ENCODE data around the gene PUM2. TPM values are rescaled to one million over a fixed set of nuclear protein-coding genes. Genes with fewer than 3 reads are reported as not detected.
A peak's percentile ranks its signal among the peaks of the same experiment; 100 is the strongest.
"Not testable (repeated sequence)": the region's sequence is repeated elsewhere in the genome, so short reads cannot be mapped to it uniquely, and the experiment has no call there.

The PUM2 gene
- total RNA-seq, 2 experiments from 2014 or later: 78.4 to 112 TPM

DNA sequence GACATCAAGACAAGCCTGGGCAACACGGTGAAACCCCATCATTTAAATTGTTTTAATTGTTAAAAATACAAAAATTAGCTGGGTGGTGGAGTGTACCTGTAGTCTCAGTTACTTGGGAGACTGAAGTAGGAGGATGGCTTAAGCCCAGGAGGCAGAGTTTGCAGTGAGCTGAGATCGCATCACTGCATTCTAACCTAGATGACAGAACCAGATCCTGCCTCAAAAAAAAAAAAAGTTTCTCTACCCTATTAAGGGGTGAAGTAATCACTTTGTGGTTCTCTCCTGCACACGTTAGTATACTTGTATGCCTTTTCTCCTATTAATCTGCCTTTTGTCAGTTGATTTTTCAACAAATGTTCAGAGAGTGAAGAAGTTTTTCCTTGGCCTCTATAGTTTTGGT lies 18.1 kb upstream of the PUM2 start:
- intact Hi-C loops (cut with DNase I, micrococcal nuclease): loop anchor here (5.0 to 10.0 kb wide), 2 partner anchors 456 to 466 kb away; partner anchors contain the start of genes LDAH (in 1 of the 2) and TTC32 (in 1 of the 2)
- no peak for ATAC-seq
- Mint-ChIP-seq H3K4me3 (no peak overlapping the region), H3K9me3 (ENCODE audit: low read depth) (peaks cover 3% of the 10 kb centered on the region), H3K36me3 (ENCODE audit: low read depth) (no peaks in the 10 kb centered on the region), H3K4me1 (peaks cover 23% of the 10 kb centered on the region), H3K27me3 (peaks cover 21% of the 10 kb centered on the region), H3K27ac (no peak overlapping the region)
- DNase-seq: no peak
- ChIA-PET POLR2A (interaction anchor here (0.6 kb wide), 1 partner anchor 29 kb away, joined by 3 read pairs; no protein-coding TSS in a partner anchor), CTCF (interaction anchor here (1.2 kb wide), 1 partner anchor 10 kb away, joined by 3 read pairs; no protein-coding TSS in a partner anchor)

DNA sequence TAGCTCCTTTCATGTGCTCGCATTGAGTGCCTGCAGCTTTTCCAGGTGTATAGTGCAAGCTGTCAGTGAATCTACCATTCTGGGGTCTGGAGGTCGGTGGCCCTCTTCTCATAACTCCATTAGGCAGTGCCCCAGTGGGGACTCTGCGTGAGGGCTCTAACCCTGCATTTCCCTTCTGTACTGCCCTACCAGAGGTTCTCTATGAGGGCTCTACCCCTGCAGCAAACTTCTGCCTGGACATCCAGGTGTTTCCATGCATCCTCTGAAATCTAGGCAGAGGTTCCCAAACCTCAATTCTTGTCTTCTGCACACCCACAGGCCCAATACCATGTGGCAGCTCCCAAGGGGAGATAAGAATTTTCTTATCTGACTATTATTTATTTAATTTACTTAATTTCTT lies 17.3 kb upstream of the PUM2 start:
- Mint-ChIP-seq H3K27me3 (peaks cover 21% of the 10 kb centered on the region), H3K4me1 (peaks cover 23% of the 10 kb centered on the region)
- intact Hi-C loops (cut with DNase I, micrococcal nuclease): loop anchor here (5.0 to 10.0 kb wide), 2 partner anchors 457 to 466 kb away; partner anchors contain the start of genes LDAH (in 1 of the 2) and TTC32 (in 1 of the 2)
- POLR2A ChIA-PET; H3K36me3 Mint-ChIP-seq (ENCODE audit: low read depth); H3K27ac Mint-ChIP-seq; H3K9me3 Mint-ChIP-seq (ENCODE audit: low read depth); H3K4me3 Mint-ChIP-seq; ATAC-seq; DNase-seq: not testable (repeated sequence)
- CTCF ChIA-PET: interaction anchor here (0.6 kb wide), 1 partner anchor 35 kb away, joined by 4 read pairs; no protein-coding TSS in a partner anchor

GRCh38 chr2:20366672-20367116 lies 16.1 kb upstream of the PUM2 start:
- H3K4me3 Mint-ChIP-seq: no peak overlapping the region
- ATAC-seq: peak; percentile 74
- intact Hi-C loops (cut with DNase I, micrococcal nuclease): loop anchor here (1.0 to 10.0 kb wide), 3 partner anchors 456 to 464 kb away; partner anchors contain the start of genes LDAH (in 1 of the 2) and TTC32 (in 1 of the 2)

GRCh38 chr2:20365249-20365817 lies 14.7 kb upstream of the PUM2 start:
- Mint-ChIP-seq H3K27me3 (peaks cover 13% of the 10 kb centered on the region), H3K4me1 (peaks cover 26% of the 10 kb centered on the region), H3K36me3 (ENCODE audit: low read depth) (no peaks in the 10 kb centered on the region), H3K27ac (peak overlapping the region; percentile 86), H3K4me3 (peak overlapping the region; percentile 3), H3K9me3 (ENCODE audit: low read depth) (peaks cover 3% of the 10 kb centered on the region)
- intact Hi-C loops (cut with DNase I, micrococcal nuclease): loop anchor here (1.0 to 10.0 kb wide), 6 partner anchors 14 to 463 kb away; partner anchors contain the start of genes LDAH (in 1 of the 2), PUM2 (in 1 of the 2) and TTC32 (in 1 of the 2)
- ATAC-seq: peak; percentile 69
- ChIA-PET CTCF (interaction anchor here (0.8 to 4.6 kb wide), 6 partner anchors 13 to 57 kb away, joined by 3 to 20 read pairs (median 4); no protein-coding TSS in a partner anchor), POLR2A (interaction anchor here (1.0 to 1.2 kb wide), 2 partner anchors 14 to 16 kb away, joined by 4 read pairs; no protein-coding TSS in a partner anchor)
- peak; percentile 80 for DNase-seq

More at GRCh38 chr2:20366672-20367116, 16.1 kb upstream of the PUM2 start:
- ChIA-PET POLR2A (interaction anchor here (0.6 to 1.0 kb wide), 4 partner anchors 13 to 464 kb away, joined by 3 read pairs; no protein-coding TSS in a partner anchor), CTCF (interaction anchor here (0.6 to 4.6 kb wide), 6 partner anchors 13 to 276 kb away, joined by 3 to 20 read pairs (median 4); no protein-coding TSS in a partner anchor)
- Mint-ChIP-seq H3K36me3 (ENCODE audit: low read depth) (no peaks in the 10 kb centered on the region), H3K9me3 (ENCODE audit: low read depth) (peaks cover 3% of the 10 kb centered on the region), H3K27me3 (peaks cover 16% of the 10 kb centered on the region), H3K27ac (peak overlapping the region; percentile 52), H3K4me1 (peaks cover 26% of the 10 kb centered on the region)
- peak; percentile 32 for DNase-seq

DNA sequence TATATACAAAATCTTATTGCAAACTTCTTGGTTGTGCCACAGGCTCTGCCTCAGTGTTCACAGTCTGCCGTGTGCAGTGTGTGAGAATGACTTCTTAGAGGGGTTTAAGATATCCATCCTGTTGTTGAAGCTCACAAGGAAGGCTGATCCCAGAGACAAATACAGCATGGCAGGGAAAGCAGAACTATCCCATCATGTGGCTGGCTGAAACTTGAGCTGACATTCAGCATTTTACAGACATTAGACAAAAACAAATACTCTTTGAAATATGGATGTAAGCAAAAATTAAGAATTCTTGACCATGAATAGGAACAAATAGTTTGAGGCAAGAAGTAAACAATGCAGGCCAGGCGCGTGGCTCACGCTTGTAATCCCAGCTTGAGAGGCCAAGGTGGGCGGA lies 12.9 kb upstream of the PUM2 start:
- Mint-ChIP-seq H3K4me3 (no peak overlapping the region), H3K27me3 (no peaks in the 10 kb centered on the region), H3K4me1 (peaks cover 26% of the 10 kb centered on the region), H3K27ac (no peak overlapping the region), H3K9me3 (ENCODE audit: low read depth) (peaks cover 3% of the 10 kb centered on the region), H3K36me3 (ENCODE audit: low read depth) (no peaks in the 10 kb centered on the region)
- no peak for ATAC-seq
- DNase-seq: no peak
- intact Hi-C loops (cut with DNase I, micrococcal nuclease): loop anchor here in 1 of 2 experiments (10.0 kb wide), 1 partner anchor 461 kb away; the partner anchor contains the start of gene LDAH
- ChIA-PET CTCF (interaction anchor here (0.6 to 4.6 kb wide), 2 partner anchors 11 to 164 kb away, joined by 3 to 20 read pairs; no protein-coding TSS in a partner anchor), POLR2A (no interaction called here)

DNA sequence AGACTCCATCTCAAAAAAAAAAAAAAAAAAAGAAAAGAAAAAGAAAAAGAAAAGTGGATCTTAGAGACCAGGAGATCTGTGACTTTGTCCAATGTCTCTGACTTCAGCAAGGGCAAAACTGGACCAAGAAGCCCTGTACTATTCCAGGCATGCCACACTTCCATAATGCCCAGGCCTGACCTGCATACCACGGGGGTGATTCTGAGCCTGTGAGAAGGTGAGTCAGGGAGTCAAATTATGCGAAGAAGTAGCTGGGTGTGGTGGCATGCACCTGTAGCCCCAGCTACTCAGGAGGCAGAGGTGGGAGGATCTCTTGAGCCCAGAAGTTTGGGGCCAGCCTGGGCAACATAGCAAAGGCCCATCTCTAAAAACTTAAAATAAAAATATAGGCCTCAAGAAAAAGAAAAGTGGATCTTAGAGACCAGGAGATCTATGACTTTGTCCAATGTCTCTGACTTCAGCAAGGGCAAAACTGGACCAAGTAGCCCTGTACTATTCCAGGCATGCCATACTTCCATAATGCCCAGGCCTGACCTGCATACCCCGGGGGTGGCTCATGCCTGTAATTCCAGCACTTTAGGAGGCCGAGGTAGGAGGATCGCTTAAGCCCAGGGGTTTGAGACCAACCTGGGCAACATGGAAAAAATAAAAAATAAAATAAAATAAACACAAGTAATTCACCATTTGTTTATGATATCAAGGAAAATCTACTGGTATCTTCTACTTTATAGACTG lies 12.2 kb upstream of the PUM2 start:
- peaks cover 26% of the 10 kb centered on the region for H3K4me1 Mint-ChIP-seq
- CTCF ChIA-PET: interaction anchor here (0.6 to 4.6 kb wide), 3 partner anchors 10 to 605 kb away, joined by 3 to 20 read pairs (median 3); no protein-coding TSS in a partner anchor

GRCh38 chr2:20361893-20362292 lies 11.2 kb upstream of the PUM2 start:
- H3K36me3 Mint-ChIP-seq (ENCODE audit: low read depth): no peaks in the 10 kb centered on the region
- no peak for DNase-seq
- no peak overlapping the region for H3K4me3 Mint-ChIP-seq
- H3K4me1 Mint-ChIP-seq: peaks cover 24% of the 10 kb centered on the region
- ATAC-seq: no peak
- H3K27me3 Mint-ChIP-seq: no peaks in the 10 kb centered on the region
- CTCF ChIA-PET: no interaction called here
- POLR2A ChIA-PET: no interaction called here
- intact Hi-C loops (cut with DNase I, micrococcal nuclease): loop anchor here in 1 of 2 experiments (10.0 kb wide), 1 partner anchor 463 kb away; the partner anchor contains the start of gene LDAH
- no peak overlapping the region for H3K27ac Mint-ChIP-seq
- H3K9me3 Mint-ChIP-seq (ENCODE audit: low read depth): no peaks in the 10 kb centered on the region

More for the DNA sequence above, 12.2 kb upstream of the PUM2 start:
- DNase-seq (no peak), ATAC-seq (no peak)
- POLR2A ChIA-PET: no interaction called here
- no peak overlapping the region for H3K4me3 Mint-ChIP-seq
- intact Hi-C loops (cut with DNase I, micrococcal nuclease): loop anchor here in 1 of 2 experiments (10.0 kb wide), 1 partner anchor 462 kb away; the partner anchor contains the start of gene LDAH
- no peaks in the 10 kb centered on the region for H3K36me3 Mint-ChIP-seq (ENCODE audit: low read depth)
- no peaks in the 10 kb centered on the region for H3K27me3 Mint-ChIP-seq
- H3K27ac Mint-ChIP-seq: no peak overlapping the region
- H3K9me3 Mint-ChIP-seq (ENCODE audit: low read depth): no peaks in the 10 kb centered on the region

GRCh38 chr2:20359096-20359495 lies 8.5 kb upstream of the PUM2 start:
- Mint-ChIP-seq H3K9me3 (ENCODE audit: low read depth) (no peaks in the 10 kb centered on the region), H3K36me3 (ENCODE audit: low read depth) (no peaks in the 10 kb centered on the region), H3K4me3 (no peak overlapping the region), H3K4me1 (peaks cover 3% of the 10 kb centered on the region), H3K27me3 (no peaks in the 10 kb centered on the region), H3K27ac (no peak overlapping the region)
- CTCF ChIA-PET: no interaction called here
- ATAC-seq: no peak
- intact Hi-C loops (cut with DNase I, micrococcal nuclease): loop anchor here in 1 of 2 experiments (10.0 kb wide), 1 partner anchor 1794 kb away; the partner anchor contains the start of gene RDH14
- POLR2A ChIA-PET: no interaction called here
- DNase-seq: no peak

DNA sequence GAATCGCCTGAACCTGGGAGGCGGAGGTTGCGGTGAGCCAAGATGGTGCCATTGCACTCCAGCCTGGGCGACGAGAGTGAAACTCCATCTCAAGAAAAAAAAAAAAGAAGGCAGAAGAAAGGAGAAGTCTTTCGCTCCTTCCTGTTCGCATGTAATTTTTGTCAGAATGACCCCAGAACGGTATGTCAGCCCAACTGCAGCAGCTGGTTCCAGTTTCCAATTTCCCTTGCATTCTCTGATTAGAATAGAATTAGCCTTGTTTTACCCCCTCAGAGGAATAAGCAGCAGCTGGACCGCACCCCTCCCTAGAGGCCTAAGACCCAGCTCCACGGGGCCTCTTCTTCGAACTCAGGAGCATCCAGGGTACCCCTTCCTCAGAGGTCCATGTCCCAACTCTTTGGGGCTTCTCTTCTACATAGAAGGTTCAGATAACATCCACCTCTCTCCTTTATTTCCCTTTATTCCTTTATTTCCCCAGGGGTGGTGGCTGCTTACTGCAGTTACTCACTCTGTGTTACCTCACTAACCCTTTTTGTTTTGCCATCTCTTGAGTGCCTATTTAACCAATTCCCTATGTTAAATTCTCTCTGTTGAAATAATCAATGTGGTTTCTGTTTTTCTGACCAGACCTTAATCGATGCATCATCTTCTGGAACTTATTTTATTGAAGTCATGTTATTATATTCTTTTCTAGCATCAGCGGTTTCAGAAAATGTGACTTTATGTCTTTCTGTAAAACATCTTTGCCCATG lies 7.2 kb upstream of the PUM2 start:
- intact Hi-C loops (cut with DNase I, micrococcal nuclease): loop anchor here in 1 of 2 experiments (10.0 kb wide), 1 partner anchor 1793 kb away; the partner anchor contains the start of gene RDH14
- no peak for ATAC-seq
- H3K27ac Mint-ChIP-seq: no peak overlapping the region
- no peaks in the 10 kb centered on the region for H3K36me3 Mint-ChIP-seq (ENCODE audit: low read depth)
- H3K9me3 Mint-ChIP-seq (ENCODE audit: low read depth): no peaks in the 10 kb centered on the region
- no peaks in the 10 kb centered on the region for H3K27me3 Mint-ChIP-seq
- ChIA-PET POLR2A (no interaction called here), CTCF (interaction anchor here (0.8 to 1.0 kb wide), 2 partner anchors 41 to 54 kb away, joined by 3 read pairs; no protein-coding TSS in a partner anchor)
- no peak for DNase-seq
- H3K4me1 Mint-ChIP-seq: peaks cover 3% of the 10 kb centered on the region
- no peak overlapping the region for H3K4me3 Mint-ChIP-seq

- Mint-ChIP-seq H3K27ac (no peak overlapping the region), H3K36me3 (ENCODE audit: low read depth) (no peaks in the 10 kb centered on the region), H3K4me1 (no peaks in the 10 kb centered on the region), H3K4me3 (no peak overlapping the region), H3K9me3 (ENCODE audit: low read depth) (no peaks in the 10 kb centered on the region), H3K27me3 (no peaks in the 10 kb centered on the region)
- POLR2A ChIA-PET: no interaction called here
- intact Hi-C loops (cut with DNase I, micrococcal nuclease): loop anchor here in 1 of 2 experiments (10.0 kb wide), 1 partner anchor 1791 kb away; the partner anchor contains the start of gene RDH14
- CTCF ChIA-PET: no interaction called here
- no peak for DNase-seq
- ATAC-seq: no peak
These were observed 5.4 kb upstream of the PUM2 start for GRCh38 chr2:20356042-20356441.
